ENCODE results near the gene TDRKH.
"Not testable (repeated sequence)": the region's sequence is repeated elsewhere in the genome, so short reads cannot be mapped to it uniquely, and the experiment has no call there.

The TDRKH gene

GRCh38 chr1:151776665-151777062 is 13.6 kb downstream of the TDRKH start:
- DNase-seq: no peak
- no peak overlapping the region for H2BK120ac ChIP-seq (ENCODE audit: low read depth, low read length)
- no peak overlapping the region for H3K4me3 ChIP-seq (ENCODE audit: low read length)
- WGBS (ENCODE audit: extremely low coverage, insufficient coverage, low lambda C conversion rate): no CpG with 5 or more reads among the region's 3 CpGs
- no peak overlapping the region for H3K23ac ChIP-seq (ENCODE audit: low read length)
- H2BK15ac ChIP-seq (replicated peaks; ENCODE audit: low read depth): no peak overlapping the region
- H3K4ac ChIP-seq (ENCODE audit: low read depth, low read length): no peak overlapping the region
- no peak overlapping the region for H3K27ac ChIP-seq (ENCODE audit: low read depth, low read length)
- H2AK5ac ChIP-seq (ENCODE audit: low read length): no peak overlapping the region
- no peaks in the 10 kb centered on the region for H3K36me3 ChIP-seq (ENCODE audit: control insufficient read depth, insufficient read depth, low read length)
- no peaks in the 10 kb centered on the region for H3K4me1 ChIP-seq (ENCODE audit: control insufficient read depth, low read depth, low read length)
- no peak overlapping the region for H4K5ac ChIP-seq (ENCODE audit: low read length)
- no peak overlapping the region for H3K9ac ChIP-seq (ENCODE audit: low read length)
- H3K27me3 ChIP-seq (ENCODE audit: insufficient read depth, low read length, poor library complexity): no peaks in the 10 kb centered on the region
- H3K4me2 ChIP-seq (ENCODE audit: low read length): no peak overlapping the region
- H4K8ac ChIP-seq (ENCODE audit: low read depth, low read length): no peak overlapping the region
- H2BK5ac ChIP-seq (ENCODE audit: low read length): no peak overlapping the region
- no peaks in the 10 kb centered on the region for H3K79me2 ChIP-seq (ENCODE audit: control insufficient read depth, insufficient read depth, low read length)
- H3K79me1 ChIP-seq (ENCODE audit: low read length): no peaks in the 10 kb centered on the region
- H3K18ac ChIP-seq (ENCODE audit: low read length): no peak overlapping the region
- no peak overlapping the region for H3K56ac ChIP-seq (ENCODE audit: low read length)

GRCh38 chr1:151775894-151776664 is 14.2 kb downstream of the TDRKH start:
- H3K36me3 ChIP-seq (ENCODE audit: control insufficient read depth, insufficient read depth, low read length): no peaks in the 10 kb centered on the region

GRCh38 chr1:151774256-151774922 is 15.9 kb downstream of the TDRKH start:
- Histone ChIP-seq H2BK15ac (replicated peaks; ENCODE audit: low read depth) (no peak overlapping the region), H2BK5ac (ENCODE audit: low read length) (no peak overlapping the region), H3K27ac (ENCODE audit: low read depth, low read length) (no peak overlapping the region), H3K4me3 (ENCODE audit: low read length) (no peak overlapping the region), H3K18ac (ENCODE audit: low read length) (no peak overlapping the region), H4K5ac (ENCODE audit: low read length) (no peak overlapping the region), H2BK120ac (ENCODE audit: low read depth, low read length) (no peak overlapping the region), H4K8ac (ENCODE audit: low read depth, low read length) (no peak overlapping the region), H3K56ac (ENCODE audit: low read length) (no peak overlapping the region), H3K36me3 (ENCODE audit: control insufficient read depth, insufficient read depth, low read length) (no peaks in the 10 kb centered on the region), H3K4me1 (ENCODE audit: control insufficient read depth, low read depth, low read length) (no peaks in the 10 kb centered on the region), H3K79me2 (ENCODE audit: control insufficient read depth, insufficient read depth, low read length) (no peaks in the 10 kb centered on the region), H3K79me1 (ENCODE audit: low read length) (no peaks in the 10 kb centered on the region), H3K9ac (ENCODE audit: low read length) (no peak overlapping the region), H3K4me2 (ENCODE audit: low read length) (no peak overlapping the region), H3K27me3 (ENCODE audit: insufficient read depth, low read length, poor library complexity) (no peaks in the 10 kb centered on the region), H2AK5ac (ENCODE audit: low read length) (no peak overlapping the region), H3K23ac (ENCODE audit: low read length) (no peak overlapping the region), H3K4ac (ENCODE audit: low read depth, low read length) (no peak overlapping the region)
- DNase-seq: no peak
- no CpG with 5 or more reads among the region's 3 CpGs for WGBS (ENCODE audit: extremely low coverage, insufficient coverage, low lambda C conversion rate)

More at GRCh38 chr1:151775894-151776664, 14.2 kb downstream of the TDRKH start:
- H3K27ac ChIP-seq (ENCODE audit: low read depth, low read length): no peak overlapping the region
- no peak overlapping the region for H2AK5ac ChIP-seq (ENCODE audit: low read length)
- H3K79me1 ChIP-seq (ENCODE audit: low read length): no peaks in the 10 kb centered on the region
- no peak overlapping the region for H4K8ac ChIP-seq (ENCODE audit: low read depth, low read length)
- H2BK5ac ChIP-seq (ENCODE audit: low read length): no peak overlapping the region
- H4K5ac ChIP-seq (ENCODE audit: low read length): no peak overlapping the region
- H3K23ac ChIP-seq (ENCODE audit: low read length): no peak overlapping the region
- H2BK120ac ChIP-seq (ENCODE audit: low read depth, low read length): no peak overlapping the region
- H3K56ac ChIP-seq (ENCODE audit: low read length): no peak overlapping the region
- H3K18ac ChIP-seq (ENCODE audit: low read length): no peak overlapping the region
- WGBS (ENCODE audit: extremely low coverage, insufficient coverage, low lambda C conversion rate): no CpG with 5 or more reads among the region's 7 CpGs
- H3K27me3 ChIP-seq (ENCODE audit: insufficient read depth, low read length, poor library complexity): no peaks in the 10 kb centered on the region
- no peak for DNase-seq
- H3K4me1 ChIP-seq (ENCODE audit: control insufficient read depth, low read depth, low read length): no peaks in the 10 kb centered on the region
- H3K4ac ChIP-seq (ENCODE audit: low read depth, low read length): no peak overlapping the region
- no peak overlapping the region for H3K4me2 ChIP-seq (ENCODE audit: low read length)
- H3K9ac ChIP-seq (ENCODE audit: low read length): no peak overlapping the region
- H3K79me2 ChIP-seq (ENCODE audit: control insufficient read depth, insufficient read depth, low read length): no peaks in the 10 kb centered on the region
- H2BK15ac ChIP-seq (replicated peaks; ENCODE audit: low read depth): no peak overlapping the region
- no peak overlapping the region for H3K4me3 ChIP-seq (ENCODE audit: low read length)

GRCh38 chr1:151773702-151774101 is 16.6 kb downstream of the TDRKH start:
- H2BK120ac ChIP-seq (ENCODE audit: low read depth, low read length): no peak overlapping the region
- WGBS (ENCODE audit: extremely low coverage, insufficient coverage, low lambda C conversion rate): no CpG with 5 or more reads among the region's 5 CpGs
- H3K18ac ChIP-seq (ENCODE audit: low read length): no peak overlapping the region
- no peak overlapping the region for H3K23ac ChIP-seq (ENCODE audit: low read length)
- H2BK15ac ChIP-seq (replicated peaks; ENCODE audit: low read depth): no peak overlapping the region
- no peak overlapping the region for H2BK5ac ChIP-seq (ENCODE audit: low read length)
- H3K4me1 ChIP-seq (ENCODE audit: control insufficient read depth, low read depth, low read length): no peaks in the 10 kb centered on the region
- no peak for DNase-seq
- H4K5ac ChIP-seq (ENCODE audit: low read length): no peak overlapping the region
- H3K27ac ChIP-seq (ENCODE audit: low read depth, low read length): no peak overlapping the region
- H3K36me3 ChIP-seq (ENCODE audit: control insufficient read depth, insufficient read depth, low read length): no peaks in the 10 kb centered on the region
- no peak overlapping the region for H3K4ac ChIP-seq (ENCODE audit: low read depth, low read length)
- H2AK5ac ChIP-seq (ENCODE audit: low read length): no peak overlapping the region
- no peaks in the 10 kb centered on the region for H3K27me3 ChIP-seq (ENCODE audit: insufficient read depth, low read length, poor library complexity)
- no peaks in the 10 kb centered on the region for H3K79me1 ChIP-seq (ENCODE audit: low read length)
- H3K9ac ChIP-seq (ENCODE audit: low read length): no peak overlapping the region
- no peak overlapping the region for H4K8ac ChIP-seq (ENCODE audit: low read depth, low read length)
- H3K4me3 ChIP-seq (ENCODE audit: low read length): no peak overlapping the region
- no peaks in the 10 kb centered on the region for H3K79me2 ChIP-seq (ENCODE audit: control insufficient read depth, insufficient read depth, low read length)
- no peak overlapping the region for H3K56ac ChIP-seq (ENCODE audit: low read length)
- H3K4me2 ChIP-seq (ENCODE audit: low read length): no peak overlapping the region

- H4K5ac ChIP-seq (ENCODE audit: low read length); H3K27me3 ChIP-seq (ENCODE audit: insufficient read depth, low read length, poor library complexity); H3K23ac ChIP-seq (ENCODE audit: low read length); H3K36me3 ChIP-seq (ENCODE audit: control insufficient read depth, insufficient read depth, low read length); H2BK15ac ChIP-seq (replicated peaks; ENCODE audit: low read depth); H2AK5ac ChIP-seq (ENCODE audit: low read length); DNase-seq; H3K56ac ChIP-seq (ENCODE audit: low read length); H3K4ac ChIP-seq (ENCODE audit: low read depth, low read length); H3K27ac ChIP-seq (ENCODE audit: low read depth, low read length); H4K8ac ChIP-seq (ENCODE audit: low read depth, low read length); H2BK120ac ChIP-seq (ENCODE audit: low read depth, low read length); H3K18ac ChIP-seq (ENCODE audit: low read length); H3K4me2 ChIP-seq (ENCODE audit: low read length); H3K4me1 ChIP-seq (ENCODE audit: control insufficient read depth, low read depth, low read length); H3K9ac ChIP-seq (ENCODE audit: low read length); H2BK5ac ChIP-seq (ENCODE audit: low read length); H3K4me3 ChIP-seq (ENCODE audit: low read length); H3K79me2 ChIP-seq (ENCODE audit: control insufficient read depth, insufficient read depth, low read length); H3K79me1 ChIP-seq (ENCODE audit: low read length): not testable (repeated sequence)
- no CpG with 5 or more reads among the region's 34 CpGs for WGBS (ENCODE audit: extremely low coverage, insufficient coverage, low lambda C conversion rate)
Measured at GRCh38 chr1:151769270-151769669, 21.0 kb downstream of the TDRKH start.
